ENCODE results near the gene ZSCAN10. TPM values are rescaled to one million over a fixed set of nuclear protein-coding genes. Genes with fewer than 3 reads are reported as not detected.

ZSCAN10 gene
- total RNA-seq (ENCODE audit: unreplicated experiment) = 0.74 TPM
- long read RNA-seq = 0 reads

GRCh38 chr16:3098459-3099394 is at the start of gene ZSCAN10:
ZSCAN10 (minus strand) TSS chr16:3099294; CDS start chr16:3092937, 6,357 bp downstream.
- no peak for DNase-seq
- H3K36me3 Mint-ChIP-seq (ENCODE audit: unreplicated experiment) = no peaks in the 10 kb centered on the region
- H3K27me3 Mint-ChIP-seq (ENCODE audit: unreplicated experiment) = peaks cover 10% of the 10 kb centered on the region
- TF ChIP-seq CTCF (IDR thresholded peaks at IDR 0.05; ENCODE audit: partially characterized antibody, unreplicated experiment) = no peak
- H3K4me1 Mint-ChIP-seq (ENCODE audit: low read depth, unreplicated experiment) = peaks cover 10% of the 10 kb centered on the region
- no peak within 1 kb of the TSS for H3K27ac Mint-ChIP-seq (ENCODE audit: unreplicated experiment)
- H3K9me3 Mint-ChIP-seq (ENCODE audit: unreplicated experiment) = peaks cover 5% of the 10 kb centered on the region
- H3K4me3 Mint-ChIP-seq (ENCODE audit: unreplicated experiment) = peak within 1 kb of the TSS; percentile 89

GRCh38 chr16:3148256-3149192 is 49.4 kb upstream of the ZSCAN10 start:
- Mint-ChIP-seq H3K36me3 (ENCODE audit: unreplicated experiment) (no peaks in the 10 kb centered on the region), H3K9me3 (ENCODE audit: unreplicated experiment) (peaks cover 26% of the 10 kb centered on the region), H3K27ac (ENCODE audit: unreplicated experiment) (no peak overlapping the region), H3K4me3 (ENCODE audit: unreplicated experiment) (peak overlapping the region; percentile 49), H3K4me1 (ENCODE audit: low read depth, unreplicated experiment) (peaks cover 10% of the 10 kb centered on the region), H3K27me3 (ENCODE audit: unreplicated experiment) (peaks cover 29% of the 10 kb centered on the region)
- no peak for TF ChIP-seq CTCF (IDR thresholded peaks at IDR 0.05; ENCODE audit: partially characterized antibody, unreplicated experiment)
- no peak for DNase-seq

DNA sequence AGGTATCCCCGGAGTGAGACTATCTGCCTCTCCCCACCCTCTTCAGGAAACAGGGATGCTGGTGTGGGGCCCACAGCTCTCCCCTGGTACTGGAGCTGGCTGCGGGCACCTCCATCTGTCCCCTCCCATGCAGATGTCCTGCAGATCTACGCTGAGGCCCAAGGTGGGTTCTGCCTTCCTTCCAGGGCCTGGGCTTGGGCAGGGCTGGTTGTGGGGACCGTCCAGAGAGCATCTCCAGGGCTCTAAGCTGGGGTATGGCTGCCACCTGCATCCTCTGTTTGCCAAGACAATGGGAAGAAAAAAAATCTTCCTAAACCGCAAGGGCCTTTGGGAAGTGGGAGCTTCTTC is 48.6 kb upstream of the ZSCAN10 start:
- Mint-ChIP-seq H3K27ac (ENCODE audit: unreplicated experiment) (no peak overlapping the region), H3K9me3 (ENCODE audit: unreplicated experiment) (peaks cover 26% of the 10 kb centered on the region), H3K36me3 (ENCODE audit: unreplicated experiment) (no peaks in the 10 kb centered on the region), H3K4me3 (ENCODE audit: unreplicated experiment) (no peak overlapping the region), H3K4me1 (ENCODE audit: low read depth, unreplicated experiment) (peaks cover 13% of the 10 kb centered on the region), H3K27me3 (ENCODE audit: unreplicated experiment) (peaks cover 31% of the 10 kb centered on the region)
- no peak for TF ChIP-seq CTCF (IDR thresholded peaks at IDR 0.05; ENCODE audit: partially characterized antibody, unreplicated experiment)
- no peak for DNase-seq

- peaks cover 11% of the 10 kb centered on the region for H3K4me1 Mint-ChIP-seq (ENCODE audit: low read depth, unreplicated experiment)
- no peak overlapping the region for H3K27ac Mint-ChIP-seq (ENCODE audit: unreplicated experiment)
- peaks cover 28% of the 10 kb centered on the region for H3K27me3 Mint-ChIP-seq (ENCODE audit: unreplicated experiment)
- H3K36me3 Mint-ChIP-seq (ENCODE audit: unreplicated experiment) = peaks cover 3% of the 10 kb centered on the region
- no peak overlapping the region for H3K4me3 Mint-ChIP-seq (ENCODE audit: unreplicated experiment)
- TF ChIP-seq CTCF (IDR thresholded peaks at IDR 0.05; ENCODE audit: partially characterized antibody, unreplicated experiment) = no peak
- DNase-seq = no peak
- H3K9me3 Mint-ChIP-seq (ENCODE audit: unreplicated experiment) = peaks cover 21% of the 10 kb centered on the region
Measured at GRCh38 chr16:3147046-3147756, 48.1 kb upstream of the ZSCAN10 start.
